ENCODE measurements around the gene ENAH. TPM values are rescaled to one million over a fixed set of nuclear protein-coding genes. Genes with fewer than 3 reads are reported as not detected.

ENAH gene
- total and polyA plus RNA-seq, 8 donors, result 8.0 to 62.8 (median 31.9) TPM

- TF ChIP-seq CTCF (IDR thresholded peaks at IDR 0.05), result no peak
- WGBS, 2 donors, result 12 to 16% methylated on average over 3 of the region's 3 CpGs
- FAIRE-seq (no peak), DNase-seq (no peak), ATAC-seq (peak in 3 of 4 donors; percentile 34 to 57 (median 50))
- Histone ChIP-seq H3K4me1 (peaks cover 24 to 40% (median 24%) of the 10 kb centered on the region in 3 donors), H3K9me3 (no peaks in the 10 kb centered on the region), H3K27ac (peak overlapping the region in 2 of 4 donors; percentile 55 to 66), H3K36me3 (no peaks in the 10 kb centered on the region), H3K27me3 (no peaks in the 10 kb centered on the region), H3K4me3 (peak overlapping the region in 1 of 4 donors; percentile 4)
- intact Hi-C loops (cut with DNase I), result no loop called here
Observed at GRCh38 chr1:225601902-225602589, 50.9 kb downstream of the ENAH start.

GRCh38 chr1:225598847-225599246 is 54.1 kb downstream of the ENAH start:
- Histone ChIP-seq H3K27ac (no peak overlapping the region), H3K4me3 (no peak overlapping the region), H3K36me3 (no peaks in the 10 kb centered on the region), H3K9me3 (no peaks in the 10 kb centered on the region), H3K27me3 (no peaks in the 10 kb centered on the region), H3K4me1 (peaks cover 19 to 21% (median 20%) of the 10 kb centered on the region in 3 donors)
- 57 to 70% methylated on average over 2 of the region's 2 CpGs for WGBS, 2 donors
- no peak for FAIRE-seq
- intact Hi-C loops (cut with DNase I), result no loop called here
- TF ChIP-seq CTCF (IDR thresholded peaks at IDR 0.05), result no peak
- DNase-seq, result no peak
- ATAC-seq, result no peak

DNA sequence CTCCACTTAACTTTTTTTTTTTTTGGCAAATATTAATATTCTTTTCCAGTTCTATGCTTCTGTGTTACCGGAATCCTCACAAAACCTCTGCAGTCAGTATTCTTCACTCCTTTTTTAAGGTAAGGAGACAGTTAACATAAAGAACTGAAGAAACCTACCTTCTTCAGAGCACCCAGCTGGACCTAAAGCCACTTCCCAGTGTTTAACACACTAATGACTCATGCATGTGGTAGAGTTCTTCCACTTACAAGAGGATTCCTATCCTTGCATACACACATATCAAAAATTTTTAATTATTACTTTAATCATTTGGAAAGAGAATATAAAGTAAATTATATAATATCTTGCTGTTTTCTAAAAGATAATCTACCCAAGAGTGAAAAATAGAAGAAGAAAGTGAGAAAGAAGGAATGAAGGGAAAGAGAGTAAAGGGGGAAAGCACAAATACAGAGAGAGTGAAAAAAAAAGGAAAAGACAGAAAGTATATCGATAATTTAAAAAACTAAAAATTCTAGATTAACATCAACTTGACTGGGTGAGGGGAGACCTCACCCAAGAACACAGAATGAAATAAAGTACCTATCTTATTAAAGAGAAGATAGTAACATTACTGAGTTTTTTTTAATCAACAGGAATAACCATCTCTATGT is 54.9 kb downstream of the ENAH start:
- H3K4me1 ChIP-seq, result peaks cover 11 to 13% (median 13%) of the 10 kb centered on the region in 3 donors
- 95 to 97% methylated on average over 2 of the region's 2 CpGs for whole genome bisulfite sequencing, 2 donors
- ATAC-seq (no peak), FAIRE-seq (no peak), DNase-seq (no peak)
- H3K27me3 ChIP-seq, result no peaks in the 10 kb centered on the region
- H3K4me3 ChIP-seq, result no peak overlapping the region
- TF ChIP-seq CTCF (IDR thresholded peaks at IDR 0.05), result no peak
- no peaks in the 10 kb centered on the region for H3K36me3 ChIP-seq
- no peak overlapping the region for H3K27ac ChIP-seq
- intact Hi-C loops (cut with DNase I), result no loop called here
- no peaks in the 10 kb centered on the region for H3K9me3 ChIP-seq

DNA sequence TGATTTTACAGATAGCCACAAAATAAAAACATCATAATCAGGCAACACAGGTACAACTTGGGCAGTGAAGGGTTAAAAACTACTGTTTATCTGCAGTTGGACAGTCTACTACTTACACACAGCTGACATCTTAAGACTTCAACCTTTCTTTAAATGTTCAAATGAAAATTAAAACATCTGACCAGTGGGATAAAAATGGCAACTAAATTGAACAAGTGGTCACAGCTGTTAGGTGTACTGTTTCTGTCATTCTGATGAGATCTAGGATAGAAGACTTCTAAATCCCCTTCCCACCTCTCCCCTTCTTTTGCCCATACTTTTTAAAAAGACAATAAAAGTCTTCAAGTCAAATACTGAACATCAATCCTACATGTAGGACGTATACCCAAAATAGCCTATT is 56.2 kb downstream of the ENAH start:
- WGBS, 2 donors, result 89 to 97% methylated on average over 1 of the region's 1 CpG
- H3K27ac ChIP-seq, result no peak overlapping the region
- intact Hi-C loops (cut with DNase I), result no loop called here
- H3K9me3 ChIP-seq, result no peaks in the 10 kb centered on the region
- ATAC-seq (no peak), DNase-seq (no peak), FAIRE-seq (no peak)
- no peaks in the 10 kb centered on the region for H3K36me3 ChIP-seq
- peaks cover 2 to 7% (median 3%) of the 10 kb centered on the region in 3 donors for H3K4me1 ChIP-seq
- no peak overlapping the region for H3K4me3 ChIP-seq
- no peaks in the 10 kb centered on the region for H3K27me3 ChIP-seq
- TF ChIP-seq CTCF (IDR thresholded peaks at IDR 0.05), result no peak

Measured in pancreas (tissue), 10 donors.